ENCODE results near the gene PPP1R13L. TPM values are rescaled to one million over a fixed set of nuclear protein-coding genes. Genes with fewer than 3 reads are reported as not detected.

Gene PPP1R13L
- total RNA-seq, 1 donor from 2014 or later = 67.9 TPM

DNA sequence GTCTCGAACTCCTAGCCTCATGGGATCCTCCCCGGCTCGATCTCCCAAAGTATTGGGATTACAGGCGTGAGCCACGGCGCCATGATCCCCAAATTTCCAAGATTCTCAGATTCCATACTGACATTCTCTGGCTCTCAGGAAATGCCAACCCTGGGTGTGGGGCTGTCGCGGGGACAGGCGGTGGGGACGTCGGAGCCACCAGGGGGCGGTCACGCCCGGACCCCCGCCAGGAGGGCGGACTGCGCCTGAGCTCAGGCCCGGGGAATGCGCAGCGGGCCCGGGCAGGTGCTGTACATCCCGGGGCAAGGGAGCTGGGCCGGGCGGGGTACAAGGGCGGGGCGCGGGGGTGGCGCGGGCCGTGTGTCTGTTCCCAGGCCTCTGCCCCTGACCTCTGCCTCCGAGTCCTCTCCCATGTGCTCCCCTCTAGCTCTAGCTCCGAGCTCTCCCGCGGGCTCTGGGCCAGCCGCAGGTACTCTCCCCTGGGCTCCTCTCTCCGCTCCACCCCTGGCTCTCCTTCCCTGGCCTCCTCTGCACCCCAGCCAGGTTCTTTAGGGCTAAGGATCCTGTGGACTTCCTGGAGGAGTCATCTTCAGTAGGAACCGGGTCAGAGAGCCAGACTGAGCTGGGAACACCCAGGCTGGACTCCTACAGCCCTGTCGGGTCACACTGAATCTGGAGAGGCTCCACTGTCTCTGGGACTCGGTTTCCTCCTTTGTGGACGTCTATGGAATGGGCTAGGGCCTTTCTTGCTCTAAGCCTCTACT lies 2.4 kb downstream of the PPP1R13L start:
- ATAC-seq = peak; percentile 33
- no peaks in the 10 kb centered on the region for H3K27me3 ChIP-seq
- TF ChIP-seq, protein P1, sequence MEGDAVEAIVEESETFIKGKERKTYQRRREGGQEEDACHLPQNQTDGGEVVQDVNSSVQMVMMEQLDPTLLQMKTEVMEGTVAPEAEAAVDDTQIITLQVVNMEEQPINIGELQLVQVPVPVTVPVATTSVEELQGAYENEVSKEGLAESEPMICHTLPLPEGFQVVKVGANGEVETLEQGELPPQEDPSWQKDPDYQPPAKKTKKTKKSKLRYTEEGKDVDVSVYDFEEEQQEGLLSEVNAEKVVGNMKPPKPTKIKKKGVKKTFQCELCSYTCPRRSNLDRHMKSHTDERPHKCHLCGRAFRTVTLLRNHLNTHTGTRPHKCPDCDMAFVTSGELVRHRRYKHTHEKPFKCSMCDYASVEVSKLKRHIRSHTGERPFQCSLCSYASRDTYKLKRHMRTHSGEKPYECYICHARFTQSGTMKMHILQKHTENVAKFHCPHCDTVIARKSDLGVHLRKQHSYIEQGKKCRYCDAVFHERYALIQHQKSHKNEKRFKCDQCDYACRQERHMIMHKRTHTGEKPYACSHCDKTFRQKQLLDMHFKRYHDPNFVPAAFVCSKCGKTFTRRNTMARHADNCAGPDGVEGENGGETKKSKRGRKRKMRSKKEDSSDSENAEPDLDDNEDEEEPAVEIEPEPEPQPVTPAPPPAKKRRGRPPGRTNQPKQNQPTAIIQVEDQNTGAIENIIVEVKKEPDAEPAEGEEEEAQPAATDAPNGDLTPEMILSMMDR (IDR thresholded peaks at IDR 0.05) = peak; percentile 53
- intact Hi-C loops (cut with DNase I) = no loop called here
- H3K36me3 ChIP-seq = no peaks in the 10 kb centered on the region
- peaks cover 40% of the 10 kb centered on the region for H3K4me1 ChIP-seq
- H3K27ac ChIP-seq = peak overlapping the region; percentile 12
- H3K4me3 ChIP-seq = peak overlapping the region; percentile 21
- DNase-seq = peak; percentile 79
- H3K9me3 ChIP-seq = no peaks in the 10 kb centered on the region

GRCh38 chr19:45401815-45402214 lies 3.1 kb downstream of the PPP1R13L start:
- intact Hi-C loops (cut with DNase I) = no loop called here
- H3K27me3 ChIP-seq = no peaks in the 10 kb centered on the region
- ATAC-seq (no peak), DNase-seq (no peak)
- H3K4me1 ChIP-seq = peaks cover 33% of the 10 kb centered on the region
- H3K4me3 ChIP-seq = no peak overlapping the region
- H3K36me3 ChIP-seq = no peaks in the 10 kb centered on the region
- H3K27ac ChIP-seq = peak overlapping the region; percentile 12
- TF ChIP-seq, protein P1 (IDR thresholded peaks at IDR 0.05) = no peak
- H3K9me3 ChIP-seq = no peaks in the 10 kb centered on the region

DNA sequence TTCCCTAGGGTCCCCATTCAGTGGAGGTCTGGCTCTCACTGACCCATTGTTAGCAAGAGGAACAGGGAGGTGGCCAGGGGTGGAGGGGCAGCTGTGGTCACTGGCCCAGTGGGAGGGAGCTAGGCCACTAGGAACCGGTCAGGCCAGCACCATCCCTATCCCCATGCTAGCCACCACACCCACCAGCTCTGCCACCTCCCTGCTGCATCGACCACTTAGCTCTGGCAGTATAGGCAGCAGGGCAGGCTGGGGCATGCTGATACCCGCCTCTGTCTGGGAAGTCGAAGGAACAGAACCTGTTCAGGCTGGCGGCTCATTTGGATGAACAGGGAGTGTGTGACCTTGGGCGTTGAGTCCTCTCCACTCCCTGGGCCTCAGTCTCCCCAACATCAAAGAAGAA lies 4.7 kb downstream of the PPP1R13L start:
- Histone ChIP-seq H3K36me3 (peaks cover 5% of the 10 kb centered on the region), H3K27me3 (no peaks in the 10 kb centered on the region), H3K4me3 (no peak overlapping the region), H3K9me3 (no peaks in the 10 kb centered on the region), H3K4me1 (peaks cover 33% of the 10 kb centered on the region), H3K27ac (no peak overlapping the region)
- intact Hi-C loops (cut with DNase I) = no loop called here
- ATAC-seq = no peak
- TF ChIP-seq, protein P1 (IDR thresholded peaks at IDR 0.05) = no peak
- no peak for DNase-seq

DNA sequence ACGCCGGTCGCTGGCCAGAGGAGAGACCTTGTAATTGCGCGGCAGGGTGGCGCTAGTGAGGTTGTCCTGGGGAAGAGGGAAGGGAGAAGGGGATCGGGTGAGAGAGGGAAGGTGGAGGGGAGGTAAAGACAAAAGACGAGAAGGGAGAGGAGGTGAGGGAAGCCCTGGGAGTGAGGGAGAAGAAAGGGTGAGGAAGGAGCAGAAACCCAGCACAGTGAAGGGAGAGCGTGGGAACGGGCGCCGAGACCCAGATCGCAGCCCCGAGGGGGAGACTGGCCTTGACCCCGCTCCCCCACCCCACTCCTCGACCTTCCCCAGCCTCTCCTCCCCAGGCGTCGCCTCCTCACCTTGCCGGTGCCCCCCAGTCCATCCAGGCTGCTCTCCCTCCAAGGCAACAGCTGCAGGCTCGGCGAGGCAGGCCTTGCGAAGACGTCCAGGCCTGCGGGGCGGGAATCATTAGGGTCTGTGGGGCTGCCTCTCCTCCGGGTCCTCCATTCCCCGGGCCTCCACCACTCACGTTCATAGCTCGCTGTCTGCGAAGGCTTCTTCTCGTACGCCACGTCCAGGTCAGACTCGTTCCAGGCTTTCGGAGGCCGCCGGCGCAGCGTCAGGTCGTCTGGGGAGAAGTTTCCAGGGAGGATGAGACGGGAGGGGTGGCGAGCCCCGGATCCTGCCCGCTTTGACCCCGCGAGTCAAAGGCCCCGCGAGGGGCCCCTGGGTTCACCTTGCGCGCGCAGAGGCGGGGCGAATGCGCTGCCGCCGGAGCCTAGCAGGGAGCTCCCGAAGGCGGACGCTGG lies 8.8 kb downstream of the PPP1R13L start:
- H3K4me1 ChIP-seq = peaks cover 15% of the 10 kb centered on the region
- intact Hi-C loops (cut with DNase I) = no loop called here
- peaks cover 5% of the 10 kb centered on the region for H3K36me3 ChIP-seq
- no peak for DNase-seq
- H3K27ac ChIP-seq = no peak overlapping the region
- no peaks in the 10 kb centered on the region for H3K27me3 ChIP-seq
- ATAC-seq = no peak
- H3K4me3 ChIP-seq = no peak overlapping the region
- TF ChIP-seq, protein P1 (IDR thresholded peaks at IDR 0.05) = no peak
- H3K9me3 ChIP-seq = no peaks in the 10 kb centered on the region

- no peaks in the 10 kb centered on the region for H3K4me1 ChIP-seq
- no peaks in the 10 kb centered on the region for H3K27me3 ChIP-seq
- peaks cover 5% of the 10 kb centered on the region for H3K36me3 ChIP-seq
- intact Hi-C loops (cut with DNase I) = no loop called here
- H3K27ac ChIP-seq = no peak overlapping the region
- no peak overlapping the region for H3K4me3 ChIP-seq
- DNase-seq (no peak), ATAC-seq (peak; percentile 6)
- H3K9me3 ChIP-seq = no peaks in the 10 kb centered on the region
- TF ChIP-seq, protein P1 (IDR thresholded peaks at IDR 0.05) = no peak
Observed at GRCh38 chr19:45391871-45392665, 12.8 kb downstream of the PPP1R13L start.

All from upper lobe of right lung (tissue), 1 donor.